ENCODE results near the gene CSAG2.
"Not testable (repeated sequence)": the region's sequence is repeated elsewhere in the genome, so short reads cannot be mapped to it uniquely, and the experiment has no call there.

Gene CSAG2, protein sequence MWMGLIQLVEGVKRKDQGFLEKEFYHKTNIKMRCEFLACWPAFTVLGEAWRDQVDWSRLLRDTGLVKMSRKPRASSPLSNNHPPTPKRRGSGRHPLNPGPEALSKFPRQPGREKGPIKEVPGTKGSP
- total RNA-seq: 0 reads per million in 2 experiments

DNA sequence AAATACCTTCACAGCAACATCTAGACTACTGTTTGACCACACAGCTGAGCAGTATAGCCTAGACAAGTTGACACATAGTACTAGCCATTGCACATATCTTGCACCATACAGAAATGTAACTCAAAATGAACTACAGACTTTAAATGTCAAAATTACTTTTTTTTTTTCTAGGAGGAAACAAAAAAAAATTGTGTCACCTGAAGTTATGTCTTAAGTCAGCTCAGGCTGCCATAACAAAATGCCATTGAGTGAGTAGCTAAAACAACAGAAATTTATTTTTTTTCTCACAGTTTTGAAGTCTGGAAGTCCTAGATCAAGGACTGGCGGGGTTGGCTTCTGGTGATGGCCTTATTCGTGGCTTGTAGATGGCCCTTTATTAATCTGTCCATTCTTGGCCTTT, at the start of gene CSAG2:
Gene CSAG2, minus strand, starts transcription at position 101 of the 400 bp plus-strand sequence. CDS start 161 bp downstream, outside the sequence.
- not testable (repeated sequence) for DNase-seq (ENCODE audit: low read depth)

DNA sequence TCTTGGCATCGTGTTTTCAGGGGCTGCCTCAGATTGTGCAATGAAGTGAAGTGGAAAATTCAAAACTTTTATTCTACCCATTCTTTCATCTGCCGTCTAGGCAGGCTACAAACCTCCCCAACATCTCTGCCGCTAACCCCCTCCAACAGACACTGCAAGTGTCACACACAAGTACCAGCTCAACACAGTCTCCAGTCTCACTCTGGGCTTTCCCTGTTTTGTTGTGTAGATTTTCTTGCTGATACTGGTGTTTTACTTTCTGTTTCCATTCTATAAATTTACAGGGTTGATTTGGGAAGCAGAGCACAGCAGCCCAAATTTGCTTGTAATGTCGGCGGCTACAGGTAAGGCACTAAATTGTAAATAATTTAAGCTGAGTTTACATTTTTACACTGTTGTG, 45.8 kb upstream of the CSAG2 start:
- DNase-seq (ENCODE audit: low read depth): not testable (repeated sequence)

DNA sequence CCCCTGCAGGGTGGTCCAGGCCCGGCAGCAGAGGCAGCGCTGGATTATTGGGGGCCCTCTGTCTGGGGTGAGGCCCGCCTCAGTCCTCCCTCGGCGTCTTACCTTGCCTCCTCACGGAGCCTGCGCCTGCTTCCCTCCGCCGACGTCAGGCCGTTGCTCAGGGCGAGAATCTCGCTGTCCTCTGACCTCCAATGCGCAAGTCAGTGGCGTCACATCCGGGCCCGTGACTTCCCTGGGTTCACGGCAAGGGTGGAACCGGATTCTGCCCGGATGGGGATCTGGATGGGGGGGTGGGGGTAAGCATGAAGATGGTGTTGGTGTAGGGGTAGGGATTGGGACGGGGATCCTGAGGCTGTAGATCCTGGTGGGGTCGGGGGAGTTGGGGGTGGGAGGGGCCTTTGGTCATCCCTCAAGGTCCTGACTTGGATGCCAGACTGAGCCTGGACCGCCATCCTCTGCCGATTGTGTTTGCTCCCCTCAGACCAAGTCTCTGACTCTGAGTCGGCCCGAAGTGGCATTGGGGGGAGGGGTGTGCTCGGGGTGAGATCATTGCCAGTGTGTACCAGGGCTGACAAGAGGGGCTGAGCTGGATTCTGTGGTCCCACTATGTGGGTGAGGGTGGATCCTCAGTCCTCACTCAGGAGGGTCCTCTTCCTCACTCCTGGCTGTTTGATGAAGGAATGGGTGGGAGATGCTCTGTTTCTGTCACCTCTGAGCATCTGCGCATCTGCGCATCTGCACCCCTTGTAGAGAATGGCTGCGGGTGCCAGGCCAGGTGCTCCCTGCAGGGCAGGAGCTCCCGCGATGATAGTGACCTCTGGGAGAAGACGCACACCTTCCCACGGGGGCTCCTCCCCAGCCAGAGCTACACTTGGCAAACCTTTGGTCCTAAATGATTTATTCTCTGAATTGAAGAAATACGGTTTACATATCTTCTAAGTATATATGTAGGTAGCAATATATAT, 44.9 kb upstream of the CSAG2 start, which contains the start of gene MAGEA2:
Gene MAGEA2, minus strand, starts transcription at position 157 of the 965 bp plus-strand sequence. CDS start 2,479 bp downstream, outside the sequence.
- DNase-seq (ENCODE audit: low read depth): not testable (repeated sequence)

DNA sequence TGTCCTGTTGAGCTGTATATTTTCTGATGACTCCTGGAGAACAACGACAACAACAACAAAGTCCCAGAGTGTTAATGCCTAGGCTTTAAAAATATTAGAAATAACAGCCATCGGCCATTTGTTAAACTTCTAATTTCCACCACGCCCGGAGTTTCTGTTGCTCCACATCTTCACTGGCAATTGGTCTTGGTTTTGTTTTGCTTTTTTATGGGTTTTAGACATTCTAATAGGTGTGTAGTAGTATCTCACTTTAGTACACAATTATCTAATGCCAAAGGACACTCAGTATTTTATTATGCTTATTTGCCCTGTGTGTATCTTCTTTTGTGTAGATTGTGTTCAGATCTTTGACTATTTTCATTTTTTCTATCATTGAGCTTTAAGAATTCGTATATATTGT, 29.5 kb upstream of the CSAG2 start:
- DNase-seq (ENCODE audit: low read depth): no peak

DNA sequence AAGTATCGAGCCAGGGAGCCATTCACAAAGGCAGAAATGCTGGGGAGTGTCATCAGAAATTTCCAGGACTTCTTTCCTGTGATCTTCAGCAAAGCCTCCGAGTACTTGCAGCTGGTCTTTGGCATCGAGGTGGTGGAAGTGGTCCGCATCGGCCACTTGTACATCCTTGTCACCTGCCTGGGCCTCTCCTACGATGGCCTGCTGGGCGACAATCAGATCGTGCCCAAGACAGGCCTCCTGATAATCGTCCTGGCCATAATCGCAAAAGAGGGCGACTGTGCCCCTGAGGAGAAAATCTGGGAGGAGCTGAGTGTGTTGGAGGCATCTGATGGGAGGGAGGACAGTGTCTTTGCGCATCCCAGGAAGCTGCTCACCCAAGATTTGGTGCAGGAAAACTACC, 27.5 kb upstream of the CSAG2 start:
- not testable (repeated sequence) for DNase-seq (ENCODE audit: low read depth)

DNA sequence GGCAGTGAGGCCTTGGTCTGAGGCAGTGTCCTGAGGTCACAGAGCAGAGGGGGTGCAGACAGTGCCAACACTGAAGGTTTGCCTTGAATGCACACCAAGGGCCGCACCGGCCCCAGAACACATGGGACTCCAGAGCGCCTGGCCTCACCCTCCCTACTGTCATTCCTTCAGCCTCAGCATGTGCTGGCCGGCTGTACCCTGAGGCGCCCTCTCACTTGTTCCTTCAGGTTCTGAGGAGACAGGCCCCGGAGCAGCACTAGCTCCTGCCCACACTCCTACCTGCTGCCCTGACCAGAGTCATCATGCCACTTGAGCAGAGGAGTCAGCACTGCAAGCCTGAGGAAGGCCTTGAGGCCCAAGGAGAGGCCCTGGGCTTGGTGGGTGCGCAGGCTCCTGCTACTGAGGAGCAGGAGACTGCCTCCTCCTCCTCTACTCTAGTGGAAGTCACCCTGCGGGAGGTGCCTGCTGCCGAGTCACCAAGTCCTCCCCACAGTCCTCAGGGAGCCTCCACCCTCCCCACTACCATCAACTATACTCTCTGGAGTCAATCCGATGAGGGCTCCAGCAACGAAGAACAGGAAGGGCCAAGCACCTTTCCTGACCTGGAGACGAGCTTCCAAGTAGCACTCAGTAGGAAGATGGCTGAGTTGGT, 26.9 kb upstream of the CSAG2 start:
- DNase-seq (ENCODE audit: low read depth): no peak

DNA sequence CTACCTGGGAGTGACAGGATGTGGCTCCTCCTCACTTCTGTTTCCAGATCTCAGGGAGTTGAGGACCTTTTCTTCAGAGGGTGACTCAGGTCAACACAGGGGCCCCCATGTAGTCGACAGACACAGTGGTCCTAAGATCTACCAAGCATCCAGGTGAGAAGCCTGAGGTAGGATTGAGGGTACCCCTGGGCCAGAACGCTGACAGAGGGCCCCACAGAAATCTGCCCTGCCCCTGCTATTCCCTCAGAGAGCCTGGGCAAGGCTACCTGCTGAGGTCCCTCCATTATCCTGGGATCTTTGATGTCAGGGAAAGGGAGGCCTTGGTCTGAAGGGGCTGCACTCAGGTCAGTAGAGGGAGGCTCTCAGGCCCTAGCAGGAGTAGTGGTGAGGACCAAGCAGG, 26.0 kb upstream of the CSAG2 start:
- DNase-seq (ENCODE audit: low read depth): no peak

DNA sequence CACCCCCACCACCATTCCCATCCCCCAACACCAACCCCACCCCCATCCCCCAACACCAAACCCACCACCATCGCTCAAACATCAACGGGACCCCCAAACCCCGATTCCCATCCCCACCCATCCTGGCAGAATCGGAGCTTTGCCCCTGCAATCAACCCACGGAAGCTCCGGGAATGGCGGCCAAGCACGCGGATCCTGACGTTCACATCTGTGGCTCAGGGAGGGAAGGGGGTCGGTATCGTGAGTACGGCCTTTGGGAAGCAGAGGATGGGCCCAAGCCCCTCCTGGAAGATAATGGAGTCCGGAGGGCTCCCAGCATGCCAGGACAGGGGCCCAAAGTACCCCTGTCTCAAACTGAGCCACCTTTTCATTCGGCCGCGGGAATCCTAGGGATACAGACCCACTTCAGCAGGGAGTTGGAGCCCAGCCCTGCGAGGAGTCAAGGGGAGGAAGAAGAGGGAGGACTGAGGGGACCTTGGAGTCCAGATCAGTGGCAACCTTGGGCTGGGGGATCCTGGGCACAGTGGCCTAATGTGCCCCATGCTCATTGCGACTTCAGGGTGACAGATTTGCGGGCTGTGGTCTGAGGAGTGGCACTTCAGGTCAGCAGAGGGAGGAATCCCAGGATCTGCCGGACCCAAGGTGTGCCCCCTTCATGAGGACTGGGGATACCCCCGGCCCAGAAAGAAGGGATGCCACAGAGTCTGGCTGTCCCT, 25.2 kb upstream of the CSAG2 start:
- not testable (repeated sequence) for DNase-seq (ENCODE audit: low read depth)

DNA sequence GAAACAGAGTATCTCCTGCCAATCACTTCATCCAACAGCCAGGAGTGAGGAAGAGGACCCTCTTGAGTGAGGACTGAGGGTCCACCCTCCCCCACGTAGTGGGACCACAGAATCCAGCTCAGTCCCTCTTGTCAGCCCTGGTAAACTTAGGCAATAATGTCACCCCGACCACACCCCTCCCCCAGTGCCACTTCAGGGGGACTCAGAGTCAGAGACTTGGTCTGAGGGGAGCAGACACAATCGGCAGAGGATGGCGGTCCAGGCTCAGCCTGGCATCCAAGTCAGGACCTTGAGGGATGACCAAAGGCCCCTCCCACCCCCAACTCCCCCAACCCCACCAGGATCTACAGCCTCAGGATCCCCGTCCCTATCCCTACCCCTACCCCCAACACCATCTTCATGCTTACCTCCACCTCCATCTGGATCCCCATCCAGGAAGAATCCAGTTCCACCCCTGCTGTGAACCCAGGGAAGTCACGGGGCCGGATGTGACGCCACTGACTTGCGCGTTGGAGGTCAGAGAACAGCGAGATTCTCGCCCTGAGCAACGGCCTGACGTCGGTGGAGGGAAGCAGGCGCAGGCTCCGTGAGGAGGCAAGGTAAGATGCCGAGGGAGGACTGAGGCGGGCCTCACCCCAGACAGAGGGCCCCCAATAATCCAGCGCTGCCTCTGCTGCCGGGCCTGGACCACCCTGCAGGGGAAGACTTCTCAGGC, 24.3 kb upstream of the CSAG2 start, which contains the start of the genes CSAG1 and MAGEA12:
Gene CSAG1, minus strand, starts transcription at position 461 of the 715 bp plus-strand sequence. CDS start 1,261 bp downstream, outside the sequence.
Gene MAGEA12, plus strand, starts transcription at position 497 of the 715 bp plus-strand sequence. CDS start 2,405 bp downstream, outside the sequence.
- DNase-seq (ENCODE audit: low read depth): no peak

DNA sequence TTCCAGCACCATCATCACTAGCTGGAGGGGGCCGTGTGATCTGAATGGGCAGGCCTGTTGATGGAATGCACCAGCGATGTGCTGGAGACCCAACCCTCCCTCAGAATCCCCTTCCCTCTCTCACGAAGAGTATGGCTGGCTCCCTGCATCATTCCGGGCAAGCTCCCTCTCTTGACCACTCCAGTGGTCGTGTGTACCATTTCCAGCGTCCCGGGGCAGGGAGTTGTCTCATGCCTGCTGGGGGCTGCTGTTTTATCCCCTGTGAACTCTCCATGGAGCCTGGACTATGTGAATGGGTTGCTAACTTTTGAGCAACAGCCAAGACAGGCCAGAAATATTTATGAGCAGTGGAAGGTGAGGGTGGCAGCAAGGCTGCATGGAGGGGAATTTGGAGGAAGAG, 16.3 kb upstream of the CSAG2 start:
- no peak for DNase-seq (ENCODE audit: low read depth)

DNA sequence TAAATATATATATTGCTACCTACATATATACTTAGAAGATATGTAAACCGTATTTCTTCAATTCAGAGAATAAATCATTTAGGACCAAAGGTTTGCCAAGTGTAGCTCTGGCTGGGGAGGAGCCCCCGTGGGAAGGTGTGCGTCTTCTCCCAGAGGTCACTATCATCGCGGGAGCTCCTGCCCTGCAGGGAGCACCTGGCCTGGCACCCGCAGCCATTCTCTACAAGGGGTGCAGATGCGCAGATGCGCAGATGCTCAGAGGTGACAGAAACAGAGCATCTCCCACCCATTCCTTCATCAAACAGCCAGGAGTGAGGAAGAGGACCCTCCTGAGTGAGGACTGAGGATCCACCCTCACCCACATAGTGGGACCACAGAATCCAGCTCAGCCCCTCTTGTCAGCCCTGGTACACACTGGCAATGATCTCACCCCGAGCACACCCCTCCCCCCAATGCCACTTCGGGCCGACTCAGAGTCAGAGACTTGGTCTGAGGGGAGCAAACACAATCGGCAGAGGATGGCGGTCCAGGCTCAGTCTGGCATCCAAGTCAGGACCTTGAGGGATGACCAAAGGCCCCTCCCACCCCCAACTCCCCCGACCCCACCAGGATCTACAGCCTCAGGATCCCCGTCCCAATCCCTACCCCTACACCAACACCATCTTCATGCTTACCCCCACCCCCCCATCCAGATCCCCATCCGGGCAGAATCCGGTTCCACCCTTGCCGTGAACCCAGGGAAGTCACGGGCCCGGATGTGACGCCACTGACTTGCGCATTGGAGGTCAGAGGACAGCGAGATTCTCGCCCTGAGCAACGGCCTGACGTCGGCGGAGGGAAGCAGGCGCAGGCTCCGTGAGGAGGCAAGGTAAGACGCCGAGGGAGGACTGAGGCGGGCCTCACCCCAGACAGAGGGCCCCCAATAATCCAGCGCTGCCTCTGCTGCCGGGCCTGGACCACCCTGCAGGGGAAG, 5.0 kb upstream of the CSAG2 start, which contains the start of gene MAGEA2B:
Gene MAGEA2B, plus strand, starts transcription at position 814 of the 973 bp plus-strand sequence. CDS start 2,479 bp downstream, outside the sequence.
- DNase-seq (ENCODE audit: low read depth): not testable (repeated sequence)

DNA sequence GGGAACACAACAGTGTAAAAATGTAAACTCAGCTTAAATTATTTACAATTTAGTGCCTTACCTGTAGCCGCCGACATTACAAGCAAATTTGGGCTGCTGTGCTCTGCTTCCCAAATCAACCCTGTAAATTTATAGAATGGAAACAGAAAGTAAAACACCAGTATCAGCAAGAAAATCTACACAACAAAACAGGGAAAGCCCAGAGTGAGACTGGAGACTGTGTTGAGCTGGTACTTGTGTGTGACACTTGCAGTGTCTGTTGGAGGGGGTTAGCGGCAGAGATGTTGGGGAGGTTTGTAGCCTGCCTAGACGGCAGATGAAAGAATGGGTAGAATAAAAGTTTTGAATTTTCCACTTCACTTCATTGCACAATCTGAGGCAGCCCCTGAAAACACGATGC, 4.1 kb upstream of the CSAG2 start:
- not testable (repeated sequence) for DNase-seq (ENCODE audit: low read depth)

DNA sequence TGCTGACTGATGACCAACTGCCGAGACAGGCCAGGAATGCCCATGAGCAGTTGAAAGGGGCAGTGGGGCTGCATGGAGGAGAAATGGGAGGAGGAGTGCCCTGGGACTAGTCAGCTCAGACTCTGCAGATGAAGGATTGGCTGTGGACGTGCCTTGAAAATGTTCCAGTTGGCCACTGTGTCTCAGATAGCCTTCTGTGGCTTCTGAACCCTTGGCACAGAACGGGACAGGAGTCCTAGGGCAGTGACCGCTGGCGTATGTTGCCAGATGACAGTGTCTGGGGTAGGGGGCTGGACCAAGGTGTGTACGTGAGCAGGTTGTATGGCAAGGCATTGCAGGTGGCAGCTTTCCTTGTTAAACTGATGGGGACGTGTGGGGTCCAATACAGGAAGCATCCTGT, 2.6 kb downstream of the CSAG2 start:
- not testable (repeated sequence) for DNase-seq (ENCODE audit: low read depth)

DNA sequence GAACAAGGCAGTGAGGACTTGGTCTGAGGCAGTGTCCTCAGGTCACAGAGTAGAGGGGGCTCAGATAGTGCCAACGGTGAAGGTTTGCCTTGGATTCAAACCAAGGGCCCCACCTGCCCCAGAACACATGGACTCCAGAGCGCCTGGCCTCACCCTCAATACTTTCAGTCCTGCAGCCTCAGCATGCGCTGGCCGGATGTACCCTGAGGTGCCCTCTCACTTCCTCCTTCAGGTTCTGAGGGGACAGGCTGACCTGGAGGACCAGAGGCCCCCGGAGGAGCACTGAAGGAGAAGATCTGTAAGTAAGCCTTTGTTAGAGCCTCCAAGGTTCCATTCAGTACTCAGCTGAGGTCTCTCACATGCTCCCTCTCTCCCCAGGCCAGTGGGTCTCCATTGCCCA, 8.7 kb downstream of the CSAG2 start:
- not testable (repeated sequence) for DNase-seq (ENCODE audit: low read depth)

DNA sequence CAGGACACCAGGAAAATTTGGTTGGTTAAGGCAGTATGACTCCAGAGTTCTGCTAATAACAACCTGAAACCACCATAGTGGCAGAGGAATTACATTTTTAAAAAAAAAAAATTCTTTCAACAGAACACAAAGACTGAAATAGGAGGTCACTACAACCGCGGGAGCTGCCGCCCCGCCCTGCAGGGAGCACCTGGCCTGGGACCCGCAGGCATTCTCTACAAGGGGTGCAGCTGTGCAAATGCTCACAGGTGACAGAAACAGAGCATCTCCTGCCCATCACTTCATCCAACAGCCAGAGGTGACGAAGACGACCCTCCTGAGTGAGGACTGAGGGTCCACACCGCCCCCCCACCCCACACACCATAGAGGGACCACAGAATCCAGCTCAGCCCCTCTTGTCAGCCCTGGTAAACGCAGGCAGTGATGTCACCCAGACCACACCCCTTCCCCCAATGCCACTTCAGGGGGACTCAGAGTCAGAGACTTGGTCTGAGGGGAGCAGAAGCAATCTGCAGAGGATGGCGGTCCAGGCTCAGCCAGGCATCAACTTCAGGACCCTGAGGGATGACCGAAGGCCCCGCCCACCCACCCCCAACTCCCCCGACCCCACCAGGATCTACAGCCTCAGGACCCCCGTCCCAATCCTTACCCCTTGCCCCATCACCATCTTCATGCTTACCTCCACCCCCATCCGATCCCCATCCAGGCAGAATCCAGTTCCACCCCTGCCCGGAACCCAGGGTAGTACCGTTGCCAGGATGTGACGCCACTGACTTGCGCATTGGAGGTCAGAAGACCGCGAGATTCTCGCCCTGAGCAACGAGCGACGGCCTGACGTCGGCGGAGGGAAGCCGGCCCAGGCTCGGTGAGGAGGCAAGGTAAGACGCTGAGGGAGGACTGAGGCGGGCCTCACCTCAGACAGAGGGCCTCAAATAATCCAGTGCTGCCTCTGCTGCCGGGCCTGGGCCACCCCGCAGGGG, 10.8 kb downstream of the CSAG2 start, which contains the start of gene MAGEA3:
Gene MAGEA3, plus strand, starts transcription at position 843 of the 980 bp plus-strand sequence. CDS start 2,039 bp downstream, outside the sequence.
- not testable (repeated sequence) for DNase-seq (ENCODE audit: low read depth)

DNA sequence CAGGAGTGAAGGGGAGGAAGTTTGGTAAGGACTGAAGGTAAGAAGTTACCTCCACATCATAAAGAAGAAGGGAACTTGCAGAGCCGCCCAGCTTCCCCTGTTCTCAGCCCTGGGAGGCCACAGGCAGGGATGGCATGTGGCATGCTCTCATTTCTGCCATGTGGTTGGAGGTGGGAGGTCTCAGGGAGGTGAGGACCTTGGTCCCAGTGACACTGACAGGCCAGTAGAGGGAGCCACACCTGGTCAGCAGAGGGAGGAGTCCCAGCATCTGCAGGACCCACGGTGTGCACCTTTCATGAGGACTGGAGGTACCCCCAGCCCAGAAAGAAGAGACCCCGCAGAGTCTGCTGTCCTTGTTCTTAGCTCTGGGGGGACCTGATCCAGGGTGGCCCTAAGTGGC, 28.1 kb downstream of the CSAG2 start:
- not testable (repeated sequence) for DNase-seq (ENCODE audit: low read depth)

DNA sequence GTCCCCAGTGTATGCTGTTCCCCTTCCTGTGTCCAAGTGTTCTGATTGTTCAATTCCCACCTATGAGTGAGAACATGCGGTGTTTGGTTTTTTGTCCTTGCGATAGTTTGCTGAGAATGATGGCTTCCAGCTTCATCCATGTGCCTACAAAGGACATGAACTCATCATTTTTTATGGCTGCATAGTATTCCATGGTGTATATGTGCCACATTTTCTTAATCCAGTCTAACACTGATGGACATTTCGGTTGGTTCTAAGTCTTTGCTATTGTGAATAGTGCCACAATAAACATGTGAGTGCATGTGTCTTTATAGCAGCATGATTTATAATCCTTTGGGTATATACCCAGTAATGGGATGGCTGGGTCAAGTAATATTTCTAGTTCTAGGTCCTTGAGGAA, 34.4 kb downstream of the CSAG2 start:
- DNase-seq (ENCODE audit: low read depth): not testable (repeated sequence)

DNA sequence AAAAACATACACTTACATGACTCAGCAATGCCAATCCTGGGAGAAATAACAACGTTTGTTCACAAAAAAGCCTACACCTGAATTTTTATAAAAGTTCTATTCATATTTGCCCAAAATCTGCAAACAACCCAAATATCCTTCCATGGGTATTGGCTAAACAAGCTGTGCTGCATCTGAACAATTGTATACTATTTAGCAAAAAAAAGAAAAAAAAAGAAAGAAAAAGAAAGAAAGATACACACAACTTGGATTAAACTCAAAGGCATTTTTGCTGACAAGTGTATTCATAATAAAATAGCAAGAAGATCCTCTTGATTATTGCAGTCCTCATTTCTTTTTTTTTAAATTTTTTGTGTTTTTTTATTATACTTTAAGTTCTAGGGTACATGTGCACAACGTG, 34.9 kb downstream of the CSAG2 start:
- no peak for DNase-seq (ENCODE audit: low read depth)
